GM12874 (cell line): ENCODE measurements around the gene NEK2.

ENCODE experiments used
- TF ChIP-seq, protein P1 (sequence below): IDR thresholded peaks from 2 replicates; pipeline ENCODE4 v1.5.1; 2011; ENCODE audit warnings: low read depth, mild to moderate bottlenecking, control low read depth, low read length, moderate library complexity; ENCODE audit not compliant: insufficient read depth

NEK2 gene

DNA sequence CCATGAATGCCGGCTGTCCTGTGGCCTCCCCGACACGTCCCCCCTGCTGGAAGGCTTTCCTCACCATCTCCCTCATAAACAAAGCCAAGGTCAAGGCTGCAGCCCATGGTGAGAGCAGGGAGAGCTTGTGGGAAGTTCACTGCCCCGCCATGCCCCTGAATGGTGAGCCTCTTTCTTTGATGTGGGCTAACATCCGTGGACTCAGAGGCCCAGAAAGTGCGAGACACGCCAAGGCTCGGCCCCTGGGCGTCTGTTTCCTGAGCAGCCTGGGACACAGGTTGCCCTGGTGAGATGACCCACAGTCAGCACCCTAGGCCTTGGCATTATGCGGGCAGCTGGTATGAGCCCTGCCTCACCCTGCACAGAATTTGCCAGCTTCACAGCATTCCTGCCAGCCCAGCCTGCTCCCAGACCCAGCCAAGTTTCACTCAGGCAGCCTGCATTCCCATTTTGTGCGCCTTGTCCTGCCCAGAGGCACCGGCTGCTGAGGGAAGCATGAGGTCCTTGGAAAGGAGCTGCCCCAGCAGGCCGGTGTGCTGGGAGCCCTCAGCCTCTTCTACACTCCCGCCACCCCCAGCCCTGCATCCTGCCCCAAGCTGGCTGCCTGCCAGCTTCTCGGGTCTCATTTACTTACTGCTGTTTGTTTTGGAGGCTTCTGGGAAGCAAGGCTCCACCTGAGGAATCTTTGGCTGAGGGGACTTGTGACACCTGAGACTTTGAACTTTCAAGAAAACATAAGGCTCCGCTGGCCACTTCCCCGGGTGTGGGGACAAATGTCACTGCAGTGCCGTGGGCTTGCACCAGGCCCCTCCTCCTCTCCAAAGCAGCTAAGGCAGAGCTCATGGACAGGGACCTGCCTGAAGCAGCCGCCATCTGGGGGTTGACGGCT lies 31.9 kb downstream of the NEK2 start:
- TF ChIP-seq, protein P1, sequence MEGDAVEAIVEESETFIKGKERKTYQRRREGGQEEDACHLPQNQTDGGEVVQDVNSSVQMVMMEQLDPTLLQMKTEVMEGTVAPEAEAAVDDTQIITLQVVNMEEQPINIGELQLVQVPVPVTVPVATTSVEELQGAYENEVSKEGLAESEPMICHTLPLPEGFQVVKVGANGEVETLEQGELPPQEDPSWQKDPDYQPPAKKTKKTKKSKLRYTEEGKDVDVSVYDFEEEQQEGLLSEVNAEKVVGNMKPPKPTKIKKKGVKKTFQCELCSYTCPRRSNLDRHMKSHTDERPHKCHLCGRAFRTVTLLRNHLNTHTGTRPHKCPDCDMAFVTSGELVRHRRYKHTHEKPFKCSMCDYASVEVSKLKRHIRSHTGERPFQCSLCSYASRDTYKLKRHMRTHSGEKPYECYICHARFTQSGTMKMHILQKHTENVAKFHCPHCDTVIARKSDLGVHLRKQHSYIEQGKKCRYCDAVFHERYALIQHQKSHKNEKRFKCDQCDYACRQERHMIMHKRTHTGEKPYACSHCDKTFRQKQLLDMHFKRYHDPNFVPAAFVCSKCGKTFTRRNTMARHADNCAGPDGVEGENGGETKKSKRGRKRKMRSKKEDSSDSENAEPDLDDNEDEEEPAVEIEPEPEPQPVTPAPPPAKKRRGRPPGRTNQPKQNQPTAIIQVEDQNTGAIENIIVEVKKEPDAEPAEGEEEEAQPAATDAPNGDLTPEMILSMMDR = no peak

DNA sequence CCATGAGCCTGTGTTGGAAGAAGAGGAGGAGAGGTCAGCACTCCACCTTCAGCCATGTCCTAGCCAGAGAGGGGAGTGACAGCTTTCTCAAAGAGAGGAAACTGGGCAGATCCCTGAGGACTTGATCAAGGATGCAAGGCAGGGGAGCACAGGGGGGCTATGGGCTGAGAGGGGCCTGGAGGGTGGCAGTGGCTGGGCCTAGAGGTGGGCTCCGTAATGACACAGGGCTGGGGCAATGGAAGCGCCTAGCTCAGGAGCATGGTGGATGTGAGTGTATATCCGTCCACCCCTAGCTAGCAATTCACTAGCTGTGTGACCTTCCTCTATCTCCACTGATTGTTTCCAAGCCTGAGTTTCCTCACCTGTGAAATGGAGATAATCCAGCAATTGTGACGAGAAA lies 32.6 kb downstream of the NEK2 start:
- TF ChIP-seq, protein P1 = no peak

DNA sequence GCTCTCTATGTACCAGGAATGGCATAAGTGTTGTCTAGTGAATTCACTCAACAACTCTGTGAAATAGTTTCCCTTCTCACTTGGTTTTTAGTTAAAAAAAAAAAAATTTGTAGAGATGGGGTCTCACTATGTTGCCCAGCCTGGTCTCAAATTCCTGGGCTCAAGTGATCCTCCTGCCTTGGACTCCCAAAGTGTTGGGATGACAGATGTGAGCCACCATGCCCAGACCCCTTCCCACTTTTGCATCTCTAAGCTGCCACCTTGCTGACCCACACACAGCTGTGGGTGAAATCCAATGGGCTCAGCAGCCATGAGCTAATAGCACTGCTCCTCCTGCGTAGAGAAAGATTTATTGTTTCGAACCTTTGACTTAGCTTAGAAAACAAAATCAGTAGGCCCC lies 33.5 kb downstream of the NEK2 start:
- TF ChIP-seq, protein P1 = no peak

DNA sequence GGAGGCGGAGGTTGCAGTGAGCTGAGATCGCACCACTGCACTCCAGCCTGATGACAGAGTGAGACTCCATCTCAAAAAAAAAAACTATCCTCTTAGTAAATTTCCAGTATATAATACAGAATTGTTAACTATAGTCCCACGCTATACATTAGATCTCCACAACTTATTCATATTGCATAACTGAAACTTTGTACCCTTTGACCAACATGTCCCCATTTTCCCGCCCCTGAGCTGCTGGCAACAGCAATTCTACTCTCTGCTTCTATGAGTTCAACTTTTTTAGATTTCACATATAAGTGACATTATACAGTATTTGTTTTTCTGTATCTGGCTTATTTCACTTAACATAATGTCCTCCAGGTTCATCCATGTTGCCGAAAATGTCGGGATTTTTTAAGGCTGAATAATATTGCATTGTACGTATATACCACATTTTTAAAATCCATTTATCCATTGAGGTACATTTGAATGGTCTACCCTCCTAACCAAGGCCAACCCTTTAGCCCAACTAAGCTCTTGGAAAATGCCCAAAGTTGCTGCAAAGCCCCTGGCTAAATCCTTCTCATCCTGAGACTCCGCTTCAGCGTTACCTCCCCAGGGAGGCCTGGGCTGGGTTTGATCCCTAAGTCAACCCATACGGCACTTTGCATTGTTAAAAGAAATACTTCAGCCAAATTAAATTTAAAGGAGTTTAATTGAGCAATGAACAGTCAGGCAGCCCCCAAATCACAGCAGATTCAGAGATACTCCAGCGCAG lies 34.2 kb downstream of the NEK2 start:
- TF ChIP-seq, protein P1 = no peak

DNA sequence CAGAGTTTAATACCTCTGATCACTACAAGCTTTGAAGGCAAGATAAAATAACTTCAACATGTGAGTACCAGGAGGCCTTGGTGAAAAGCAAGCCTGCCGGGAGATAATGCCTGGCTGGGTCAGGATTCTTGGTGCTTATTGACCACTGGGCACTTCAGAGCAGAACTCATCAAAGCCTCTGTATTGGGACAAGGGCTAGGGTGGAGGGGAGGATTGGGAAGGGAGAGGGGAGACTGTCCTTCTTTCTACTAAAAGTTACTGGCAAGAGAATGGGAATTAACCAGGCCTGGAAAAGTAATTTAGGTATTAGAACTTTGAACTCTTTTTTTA lies 35.2 kb downstream of the NEK2 start:
- TF ChIP-seq, protein P1 = no peak

DNA sequence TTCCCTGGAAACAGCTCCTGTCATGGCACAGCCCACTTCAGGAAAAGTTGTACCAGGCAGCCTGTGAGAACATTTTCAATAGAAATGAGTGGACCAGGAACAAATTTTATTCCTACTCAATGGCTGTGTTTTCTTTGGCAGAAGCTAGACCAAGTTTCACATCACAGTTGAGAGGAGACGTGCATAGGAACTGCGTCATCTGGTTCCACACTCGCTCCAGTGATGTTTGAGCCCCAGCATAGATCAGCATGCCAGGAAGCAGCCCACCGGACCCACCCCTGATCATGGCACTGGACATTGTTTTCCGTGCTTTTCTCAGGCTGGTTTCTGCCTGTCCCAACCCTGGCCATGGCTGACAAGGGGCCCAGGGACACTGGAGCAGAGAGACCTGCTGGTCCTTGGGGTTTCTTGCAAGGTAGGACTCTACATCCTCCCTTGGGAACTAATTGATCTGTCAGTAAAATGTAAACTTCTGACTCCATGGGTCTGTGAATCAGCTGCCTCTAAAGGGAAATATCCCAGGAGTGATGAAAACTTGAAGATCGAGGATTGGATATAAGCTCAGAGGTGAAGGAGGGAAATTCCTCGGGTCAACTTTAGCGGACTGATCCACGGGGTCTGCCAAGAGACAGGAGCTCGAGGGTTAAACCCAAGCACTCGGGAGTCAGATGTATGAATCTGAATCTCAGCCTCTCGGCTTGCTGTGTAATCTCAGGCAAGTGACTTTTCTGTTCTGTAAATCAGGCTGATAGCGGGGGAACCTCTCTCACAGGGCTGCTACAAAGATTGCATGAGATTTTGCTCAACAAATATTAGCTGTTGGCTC lies 35.7 kb downstream of the NEK2 start:
- TF ChIP-seq, protein P1 = no peak

DNA sequence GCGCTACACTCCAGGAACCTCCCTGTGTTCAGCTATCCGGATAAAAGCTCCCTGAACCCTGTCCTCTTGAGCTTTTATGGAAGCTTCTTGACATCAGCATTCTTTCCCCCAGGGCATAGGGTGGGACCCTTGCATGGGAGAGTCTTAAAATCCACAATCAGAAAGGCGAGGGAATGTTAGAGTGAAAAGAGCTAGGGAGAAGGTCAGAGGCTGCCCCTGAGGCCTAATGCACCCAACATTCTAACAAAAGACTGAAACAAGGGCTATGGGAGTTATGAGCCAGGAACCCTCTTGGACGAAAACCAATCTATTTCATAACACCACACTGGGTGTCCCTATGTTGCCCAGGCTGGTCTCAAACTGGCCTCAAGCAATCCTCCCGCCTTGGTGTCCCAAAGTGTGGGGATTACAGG lies 36.7 kb downstream of the NEK2 start:
- TF ChIP-seq, protein P1 = no peak
